ENCODE measurements around the gene STON1. TPM values are rescaled to one million over a fixed set of nuclear protein-coding genes. Genes with fewer than 3 reads are reported as not detected.
A peak's percentile ranks its signal among the peaks of the same experiment; 100 is the strongest.
"Not testable (repeated sequence)": the region's sequence is repeated elsewhere in the genome, so short reads cannot be mapped to it uniquely, and the experiment has no call there.

The STON1 gene
- total and polyA plus RNA-seq, 12 donors, result 4.6 to 51.1 (median 13.4) TPM

GRCh38 chr2:48592067-48592466, 62.1 kb downstream of the STON1 start:
- Histone ChIP-seq H3K9me3 (replicated peaks in 1 of 3) (no peaks in the 10 kb centered on the region), H3K4me1 (replicated peaks in 1 of 2) (no peaks in the 10 kb centered on the region), H3K27ac (no peak overlapping the region), H3K4me3 (no peak overlapping the region), H3K27me3 (no peaks in the 10 kb centered on the region), H3K36me3 (replicated peaks in 1 of 2) (no peaks in the 10 kb centered on the region)
- 69 to 93% (median 89%) methylated on average over 2 of the region's 2 CpGs for WGBS, 4 donors
- no peak for DNase-seq
- TF ChIP-seq CTCF (IDR thresholded peaks at IDR 0.05), result no peak
- no peak for TF ChIP-seq POLR2A (IDR thresholded peaks at IDR 0.05)
- intact Hi-C loops (cut with DNase I), result no loop called here

GRCh38 chr2:48596751-48597150, 66.8 kb downstream of the STON1 start:
- H3K36me3 ChIP-seq (replicated peaks in 1 of 2); intact Hi-C loops (cut with DNase I); H3K4me1 ChIP-seq (replicated peaks in 1 of 2); H3K27ac ChIP-seq; DNase-seq; H3K9me3 ChIP-seq (replicated peaks in 1 of 3); H3K4me3 ChIP-seq; H3K27me3 ChIP-seq: not testable (repeated sequence)
- WGBS, 4 donors, result 87 to 94% (median 91%) methylated on average over 7 of the region's 7 CpGs

GRCh38 chr2:48597492-48597891, 67.5 kb downstream of the STON1 start:
- no peaks in the 10 kb centered on the region for H3K9me3 ChIP-seq (replicated peaks in 1 of 3)
- H3K4me3 ChIP-seq, result no peak overlapping the region
- no peaks in the 10 kb centered on the region for H3K36me3 ChIP-seq (replicated peaks in 1 of 2)
- no peak overlapping the region for H3K27ac ChIP-seq
- TF ChIP-seq CTCF (IDR thresholded peaks at IDR 0.05) (no peak), POLR2A (IDR thresholded peaks at IDR 0.05) (no peak)
- DNase-seq, result no peak
- H3K4me1 ChIP-seq (replicated peaks in 1 of 2), result peaks cover 0 to 9% of the 10 kb centered on the region in 2 donors
- WGBS, 4 donors, result 80 to 87% (median 84%) methylated on average over 2 of the region's 2 CpGs
- no peaks in the 10 kb centered on the region for H3K27me3 ChIP-seq
- intact Hi-C loops (cut with DNase I), result no loop called here

- Histone ChIP-seq H3K36me3 (replicated peaks in 1 of 2) (no peaks in the 10 kb centered on the region), H3K9me3 (replicated peaks in 1 of 3) (no peaks in the 10 kb centered on the region), H3K27ac (no peak overlapping the region), H3K4me1 (replicated peaks in 1 of 2) (peaks cover 0 to 9% of the 10 kb centered on the region in 2 donors), H3K27me3 (no peaks in the 10 kb centered on the region), H3K4me3 (no peak overlapping the region)
- 29 to 38% (median 33%) methylated on average over 4 of the region's 4 CpGs for whole genome bisulfite sequencing, 4 donors
- TF ChIP-seq CTCF (IDR thresholded peaks at IDR 0.05) (peak; percentile 37 to 76 (median 60)), POLR2A (IDR thresholded peaks at IDR 0.05) (no peak)
- peak in 1 of 7 donors; percentile 14 for DNase-seq
- intact Hi-C loops (cut with DNase I), result no loop called here
These were observed 70.4 kb downstream of the STON1 start for GRCh38 chr2:48600204-48600813.

GRCh38 chr2:48600917-48601316, 71.0 kb downstream of the STON1 start:
- intact Hi-C loops (cut with DNase I), result no loop called here
- no peak overlapping the region for H3K27ac ChIP-seq

More at GRCh38 chr2:48600917-48601316, 71.0 kb downstream of the STON1 start:
- Histone ChIP-seq H3K27me3 (no peaks in the 10 kb centered on the region), H3K36me3 (replicated peaks in 1 of 2) (no peaks in the 10 kb centered on the region), H3K9me3 (replicated peaks in 1 of 3) (no peaks in the 10 kb centered on the region), H3K4me1 (replicated peaks in 1 of 2) (peaks cover 0 to 9% of the 10 kb centered on the region in 2 donors), H3K4me3 (no peak overlapping the region)
- TF ChIP-seq CTCF (IDR thresholded peaks at IDR 0.05), result no peak
- peak in 3 of 7 donors; percentile 17 to 44 (median 36) for DNase-seq
- WGBS, 4 donors, result 33 to 56% (median 43%) methylated on average over 3 of the region's 3 CpGs
